IMR-90 (cell line): ENCODE data around the gene SLC6A9.

Source experiments
- BHLHE40 ChIP-seq: fragments of 150-350 bp; IDR thresholded peaks from 2 replicates; pipeline ENCODE4 v1.6.1; 2016; ENCODE audit warnings: mild to moderate bottlenecking, low read depth, low read length
- CEBPB ChIP-seq: IDR thresholded peaks from 2 replicates; pipeline ENCODE4 v1.6.1; 2012; ENCODE audit warnings: low read depth, low read length, improper control_type of control experiment
- FOS ChIP-seq: fragments of 150-350 bp; IDR thresholded peaks from 2 replicates; pipeline ENCODE4 v1.6.1; 2016; ENCODE audit warnings: low read depth, low read length
- MAFK ChIP-seq: IDR thresholded peaks from 2 replicates; pipeline ENCODE4 v1.6.1; 2012; ENCODE audit warnings: low read depth, low read length, improper control_type of control experiment
- MAZ ChIP-seq: IDR thresholded peaks from 2 replicates; pipeline ENCODE4 v1.6.1; 2012; ENCODE audit warnings: low read depth, mild to moderate bottlenecking, low read length, improper control_type of control experiment, moderate library complexity, borderline replicate concordance
- MXI1 ChIP-seq: IDR thresholded peaks from 2 replicates; pipeline ENCODE4 v1.6.1; 2012; ENCODE audit warnings: low read depth, mild to moderate bottlenecking, low read length, moderate library complexity, borderline replicate concordance
- POLR2A ChIP-seq: IDR thresholded peaks from 2 replicates; pipeline ENCODE4 v1.6.1; 2012; ENCODE audit warnings: mild to moderate bottlenecking, low read depth, low read length
- RAD21 ChIP-seq: IDR thresholded peaks from 2 replicates; pipeline ENCODE4 v1.6.1; 2012; ENCODE audit warnings: low read length, improper control_type of control experiment
- RCOR1 ChIP-seq: IDR thresholded peaks from 2 replicates; pipeline ENCODE4 v1.6.1; 2012; ENCODE audit warnings: mild to moderate bottlenecking, low read length, improper control_type of control experiment; ENCODE audit not compliant: insufficient replicate concordance
- RFX5 ChIP-seq: IDR thresholded peaks from 2 replicates; pipeline ENCODE4 v1.8.0; 2012; ENCODE audit warnings: low read depth, mild to moderate bottlenecking, low read length, moderate library complexity
- SMC3 ChIP-seq: fragments of 150-350 bp; IDR thresholded peaks from 2 replicates; pipeline ENCODE4 v1.6.1; 2016; ENCODE audit warnings: low read depth, mild to moderate bottlenecking, antibody characterized with exemption, low read length, moderate library complexity
- TF ChIP-seq, protein P1 (sequence below): conservative IDR thresholded peaks from 2 replicates; pipeline ENCODE4 v1.5.1; 2012; ENCODE audit warnings: mild to moderate bottlenecking, low read depth, low read length, improper control_type of control experiment
- TF ChIP-seq, protein P2 (sequence below): fragments of 150-350 bp; IDR thresholded peaks from 2 replicates; pipeline ENCODE4 v1.6.1; 2017; ENCODE audit warnings: mild to moderate bottlenecking, antibody characterized with exemption, low read length, low read depth
- TF ChIP-seq, protein P3 (sequence below): fragments of 150-350 bp; IDR thresholded peaks from 2 replicates; pipeline ENCODE4 v1.6.1; 2016; ENCODE audit warnings: low read depth, mild to moderate bottlenecking, low read length, moderate library complexity, borderline replicate concordance

DNA sequence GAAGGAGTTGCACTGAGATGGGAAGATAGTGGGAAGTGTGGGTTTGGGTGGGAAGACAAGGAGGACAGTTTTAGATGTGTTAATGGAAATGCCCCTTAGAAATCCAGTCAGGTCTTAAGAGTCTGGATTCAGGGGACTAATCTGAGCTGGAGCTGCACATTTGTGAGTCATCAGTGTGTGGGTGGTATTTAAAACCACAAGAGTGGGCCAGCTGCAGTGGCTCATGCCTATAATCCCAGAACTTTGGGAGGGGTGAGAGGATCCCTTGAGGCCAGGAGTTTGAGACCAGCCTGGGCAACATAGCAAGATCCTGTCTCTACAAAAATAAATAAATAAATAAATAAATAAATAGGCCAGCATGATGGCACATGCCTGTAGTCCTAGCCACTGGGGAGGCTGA is 40.9 kb upstream of the SLC6A9 start:
- TF ChIP-seq RCOR1 (no peak), POLR2A (no peak), MAZ (peak; percentile 48; the same call in 1 of the 2 replicates), CEBPB (no peak), RAD21 (no peak), MXI1 (no peak), RFX5 (no peak), MAFK (no peak), BHLHE40 (peak; percentile 53), SMC3 (no peak), FOS (peak; percentile 80; the same call in 1 of the 2 replicates)
- TF ChIP-seq, protein P1, sequence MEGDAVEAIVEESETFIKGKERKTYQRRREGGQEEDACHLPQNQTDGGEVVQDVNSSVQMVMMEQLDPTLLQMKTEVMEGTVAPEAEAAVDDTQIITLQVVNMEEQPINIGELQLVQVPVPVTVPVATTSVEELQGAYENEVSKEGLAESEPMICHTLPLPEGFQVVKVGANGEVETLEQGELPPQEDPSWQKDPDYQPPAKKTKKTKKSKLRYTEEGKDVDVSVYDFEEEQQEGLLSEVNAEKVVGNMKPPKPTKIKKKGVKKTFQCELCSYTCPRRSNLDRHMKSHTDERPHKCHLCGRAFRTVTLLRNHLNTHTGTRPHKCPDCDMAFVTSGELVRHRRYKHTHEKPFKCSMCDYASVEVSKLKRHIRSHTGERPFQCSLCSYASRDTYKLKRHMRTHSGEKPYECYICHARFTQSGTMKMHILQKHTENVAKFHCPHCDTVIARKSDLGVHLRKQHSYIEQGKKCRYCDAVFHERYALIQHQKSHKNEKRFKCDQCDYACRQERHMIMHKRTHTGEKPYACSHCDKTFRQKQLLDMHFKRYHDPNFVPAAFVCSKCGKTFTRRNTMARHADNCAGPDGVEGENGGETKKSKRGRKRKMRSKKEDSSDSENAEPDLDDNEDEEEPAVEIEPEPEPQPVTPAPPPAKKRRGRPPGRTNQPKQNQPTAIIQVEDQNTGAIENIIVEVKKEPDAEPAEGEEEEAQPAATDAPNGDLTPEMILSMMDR, result no peak
- TF ChIP-seq, protein P2, sequence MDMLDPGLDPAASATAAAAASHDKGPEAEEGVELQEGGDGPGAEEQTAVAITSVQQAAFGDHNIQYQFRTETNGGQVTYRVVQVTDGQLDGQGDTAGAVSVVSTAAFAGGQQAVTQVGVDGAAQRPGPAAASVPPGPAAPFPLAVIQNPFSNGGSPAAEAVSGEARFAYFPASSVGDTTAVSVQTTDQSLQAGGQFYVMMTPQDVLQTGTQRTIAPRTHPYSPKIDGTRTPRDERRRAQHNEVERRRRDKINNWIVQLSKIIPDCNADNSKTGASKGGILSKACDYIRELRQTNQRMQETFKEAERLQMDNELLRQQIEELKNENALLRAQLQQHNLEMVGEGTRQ, result no peak
- TF ChIP-seq, protein P3, sequence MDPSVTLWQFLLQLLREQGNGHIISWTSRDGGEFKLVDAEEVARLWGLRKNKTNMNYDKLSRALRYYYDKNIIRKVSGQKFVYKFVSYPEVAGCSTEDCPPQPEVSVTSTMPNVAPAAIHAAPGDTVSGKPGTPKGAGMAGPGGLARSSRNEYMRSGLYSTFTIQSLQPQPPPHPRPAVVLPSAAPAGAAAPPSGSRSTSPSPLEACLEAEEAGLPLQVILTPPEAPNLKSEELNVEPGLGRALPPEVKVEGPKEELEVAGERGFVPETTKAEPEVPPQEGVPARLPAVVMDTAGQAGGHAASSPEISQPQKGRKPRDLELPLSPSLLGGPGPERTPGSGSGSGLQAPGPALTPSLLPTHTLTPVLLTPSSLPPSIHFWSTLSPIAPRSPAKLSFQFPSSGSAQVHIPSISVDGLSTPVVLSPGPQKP, result no peak
